DOHH2 (cell line): ENCODE measurements around the gene STAT5A.

Experiments used
- H3F3A ChIP-seq: fragments of 200-600 bp; sonication (generic), shearing (Covaris generic); 2 replicates; pipeline ENCODE4 v1.6.0; 2016; ENCODE audit warnings: antibody characterized with exemption, mild to moderate bottlenecking; ENCODE audit not compliant: control insufficient read depth, insufficient read depth
- H3K27ac ChIP-seq: fragments of 200-600 bp; sonication (generic); 2 replicates; pipeline ENCODE4 v1.5.1; 2014; ENCODE audit warnings: low read depth, mild to moderate bottlenecking, low read length, moderate library complexity
- H3K27me3 ChIP-seq: fragments of 200-600 bp; sonication (generic); 2 replicates; pipeline ENCODE4 v1.6.1; 2014; ENCODE audit warnings: mild to moderate bottlenecking, low read length, mixed read lengths; ENCODE audit not compliant: control insufficient read depth
- H3K36me3 ChIP-seq: fragments of 200-600 bp; sonication (generic); 2 replicates; pipeline ENCODE4 v1.6.1; 2014; ENCODE audit warnings: mild to moderate bottlenecking, low read length, moderate library complexity, mixed read lengths; ENCODE audit not compliant: control insufficient read depth
- H3K4me1 ChIP-seq: fragments of 200-600 bp; sonication (generic); 2 replicates; pipeline ENCODE4 v1.6.1; 2014; ENCODE audit warnings: mild to moderate bottlenecking, low read length, mixed read lengths; ENCODE audit not compliant: control insufficient read depth
- H3K4me2 ChIP-seq: fragments of 200-600 bp; sonication (generic); 2 replicates; pipeline ENCODE4 v1.6.0; 2014; ENCODE audit warnings: mild to moderate bottlenecking, low read length, moderate library complexity
- H3K4me3 ChIP-seq: fragments of 200-600 bp; sonication (generic); 2 replicates; pipeline ENCODE4 v1.5.1; 2014; ENCODE audit warnings: mild to moderate bottlenecking, low read length, mixed read lengths
- H3K79me2 ChIP-seq: fragments of 200-600 bp; sonication (generic); 2 replicates; pipeline ENCODE4 v1.6.1; 2014; ENCODE audit warnings: mild to moderate bottlenecking, low read length, mixed read lengths; ENCODE audit not compliant: control insufficient read depth
- H3K9me2 ChIP-seq: fragments of 200-600 bp; sonication (generic); replicated peaks from 2 replicates; pipeline ENCODE4 v1.6.1; 2014; ENCODE audit warnings: mild to moderate bottlenecking, low read length, mixed read lengths; ENCODE audit not compliant: control insufficient read depth
- H3K9me3 ChIP-seq: fragments of 200-600 bp; sonication (generic); 2 replicates; pipeline ENCODE4 v1.6.1; 2014; ENCODE audit warnings: antibody characterized with exemption, low read length, mixed read lengths; ENCODE audit not compliant: control insufficient read depth, insufficient read depth
- H4K20me1 ChIP-seq: fragments of 200-600 bp; sonication (generic); 2 replicates; pipeline ENCODE4 v1.6.0; 2014; ENCODE audit warnings: low read depth, mild to moderate bottlenecking, antibody characterized with exemption, low read length, moderate library complexity; ENCODE audit not compliant: control insufficient read depth, insufficient read depth
- CTCF ChIP-seq: fragments of 200-600 bp; sonication (generic); IDR thresholded peaks from one replicate; pipeline ENCODE4 v1.5.1; 2014; ENCODE audit warnings: antibody characterized with exemption, mild to moderate bottlenecking, low read depth, low read length; ENCODE audit not compliant: poor library complexity, severe bottlenecking
- EZH2phosphoT487 ChIP-seq: fragments of 200-600 bp; sonication (generic); IDR thresholded peaks from 2 replicates; pipeline ENCODE4 v1.6.1; 2017; ENCODE audit warnings: borderline replicate concordance, mild to moderate bottlenecking, antibody characterized with exemption, low read length, moderate library complexity, mixed read lengths

Gene STAT5A

GRCh38 chr17:42266462-42266861 lies 21.8 kb upstream of the STAT5A start:
- H3F3A ChIP-seq = peaks cover 19% of the 10 kb centered on the region
- no peaks in the 10 kb centered on the region for H3K27me3 ChIP-seq
- peaks cover 4% of the 10 kb centered on the region; the same call in 1 of the 2 replicates for H3K9me3 ChIP-seq
- no peak overlapping the region for H3K4me2 ChIP-seq
- H3K36me3 ChIP-seq = peaks cover 21% of the 10 kb centered on the region
- no peak overlapping the region for H3K27ac ChIP-seq
- H3K4me1 ChIP-seq = peaks cover 52% of the 10 kb centered on the region
- no peak overlapping the region for H3K4me3 ChIP-seq
- no peak for TF ChIP-seq EZH2phosphoT487
- no peak for TF ChIP-seq CTCF
- no peaks in the 10 kb centered on the region for H3K9me2 ChIP-seq
- H3K79me2 ChIP-seq = peaks cover 79% of the 10 kb centered on the region
- H4K20me1 ChIP-seq = no peaks in the 10 kb centered on the region

GRCh38 chr17:42266918-42267766 lies 21.2 kb upstream of the STAT5A start:
- Histone ChIP-seq H3K9me3 (peaks cover 4% of the 10 kb centered on the region; the same call in 1 of the 2 replicates), H3K9me2 (no peaks in the 10 kb centered on the region), H3K4me2 (no peak overlapping the region), H3K79me2 (peaks cover 79% of the 10 kb centered on the region), H3K27ac (no peak overlapping the region), H4K20me1 (no peaks in the 10 kb centered on the region), H3K4me1 (peaks cover 52% of the 10 kb centered on the region), H3K27me3 (no peaks in the 10 kb centered on the region), H3K4me3 (no peak overlapping the region), H3K36me3 (peaks cover 21% of the 10 kb centered on the region), H3F3A (peaks cover 14% of the 10 kb centered on the region)
- no peak for TF ChIP-seq CTCF
- no peak for TF ChIP-seq EZH2phosphoT487

GRCh38 chr17:42268236-42268635 lies 20.1 kb upstream of the STAT5A start:
- Histone ChIP-seq H3K36me3 (peaks cover 21% of the 10 kb centered on the region), H3K27me3 (no peaks in the 10 kb centered on the region), H3K4me2 (no peak overlapping the region), H3K4me1 (peaks cover 56% of the 10 kb centered on the region), H3K9me2 (no peaks in the 10 kb centered on the region), H3K79me2 (peaks cover 84% of the 10 kb centered on the region), H3K27ac (no peak overlapping the region), H4K20me1 (no peaks in the 10 kb centered on the region), H3K9me3 (peaks cover 4% of the 10 kb centered on the region; the same call in 1 of the 2 replicates), H3K4me3 (no peak overlapping the region), H3F3A (peaks cover 10% of the 10 kb centered on the region)
- TF ChIP-seq CTCF = no peak
- no peak for TF ChIP-seq EZH2phosphoT487
